Left hindlimb (tissue), 1 donor: ENCODE results near the gene SAYSD1.

Experiments used
- DNase-seq: peaks from one replicate; pipeline ENCODE4 v3.0.0-alpha.2; 2018

Gene SAYSD1

GRCh38 chr6:39057251-39058155, 57.5 kb downstream of the SAYSD1 start:
- DNase-seq: no peak

GRCh38 chr6:39056681-39057080, 58.3 kb downstream of the SAYSD1 start:
- no peak for DNase-seq

GRCh38 chr6:39056191-39056590, 58.8 kb downstream of the SAYSD1 start:
- no peak for DNase-seq

- no peak for DNase-seq
Observed at GRCh38 chr6:39055661-39056060, 59.3 kb downstream of the SAYSD1 start.

- DNase-seq: no peak
Observed at GRCh38 chr6:39054577-39055142, 60.3 kb downstream of the SAYSD1 start.
